C4-2B (cell line): Measurements from ENCODE around the gene PLPP3.

Experiments used
- H3K27ac ChIP-seq: fragments of 450-650 bp; 2 replicates; pipeline ENCODE4 v1.5.1; 2017
- ZFX ChIP-seq: fragments of 450-650 bp; IDR thresholded peaks from 2 replicates; pipeline ENCODE4 v1.6.1; 2017
- TF ChIP-seq, protein P1 (sequence below): fragments of 450-650 bp; conservative IDR thresholded peaks from 2 replicates; pipeline ENCODE4 v1.5.1; 2017; ENCODE audit warnings: mild to moderate bottlenecking

Gene PLPP3

DNA sequence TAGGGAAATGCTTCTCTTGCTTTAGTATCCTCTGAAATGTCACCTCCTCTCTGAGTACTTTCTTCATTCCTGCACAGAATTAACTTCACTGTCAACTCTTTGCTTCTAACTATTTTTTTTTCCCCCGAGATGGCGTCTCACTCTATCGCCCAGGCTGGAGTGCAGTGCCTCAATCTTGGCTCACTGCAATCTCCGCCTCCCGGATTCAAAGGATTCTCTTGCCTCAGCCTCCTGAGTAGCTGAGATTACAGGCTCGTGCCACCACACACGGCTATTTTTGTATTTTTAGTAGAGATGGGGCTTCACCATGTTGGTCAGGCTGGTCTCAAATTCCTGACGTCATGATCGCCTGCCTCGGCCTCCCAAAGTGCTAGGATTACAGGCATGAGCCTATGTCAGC is 1.4 kb upstream of the PLPP3 start:
- no peak overlapping the region for H3K27ac ChIP-seq
- no peak for TF ChIP-seq ZFX
- TF ChIP-seq, protein P1, sequence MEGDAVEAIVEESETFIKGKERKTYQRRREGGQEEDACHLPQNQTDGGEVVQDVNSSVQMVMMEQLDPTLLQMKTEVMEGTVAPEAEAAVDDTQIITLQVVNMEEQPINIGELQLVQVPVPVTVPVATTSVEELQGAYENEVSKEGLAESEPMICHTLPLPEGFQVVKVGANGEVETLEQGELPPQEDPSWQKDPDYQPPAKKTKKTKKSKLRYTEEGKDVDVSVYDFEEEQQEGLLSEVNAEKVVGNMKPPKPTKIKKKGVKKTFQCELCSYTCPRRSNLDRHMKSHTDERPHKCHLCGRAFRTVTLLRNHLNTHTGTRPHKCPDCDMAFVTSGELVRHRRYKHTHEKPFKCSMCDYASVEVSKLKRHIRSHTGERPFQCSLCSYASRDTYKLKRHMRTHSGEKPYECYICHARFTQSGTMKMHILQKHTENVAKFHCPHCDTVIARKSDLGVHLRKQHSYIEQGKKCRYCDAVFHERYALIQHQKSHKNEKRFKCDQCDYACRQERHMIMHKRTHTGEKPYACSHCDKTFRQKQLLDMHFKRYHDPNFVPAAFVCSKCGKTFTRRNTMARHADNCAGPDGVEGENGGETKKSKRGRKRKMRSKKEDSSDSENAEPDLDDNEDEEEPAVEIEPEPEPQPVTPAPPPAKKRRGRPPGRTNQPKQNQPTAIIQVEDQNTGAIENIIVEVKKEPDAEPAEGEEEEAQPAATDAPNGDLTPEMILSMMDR, result no peak

- peak overlapping the region; percentile 86 for H3K27ac ChIP-seq
- TF ChIP-seq, protein P1, result no peak
- TF ChIP-seq ZFX, result peak; percentile 56
These were observed 1.0 kb downstream of the PLPP3 start for GRCh38 chr1:56578138-56578962.

DNA sequence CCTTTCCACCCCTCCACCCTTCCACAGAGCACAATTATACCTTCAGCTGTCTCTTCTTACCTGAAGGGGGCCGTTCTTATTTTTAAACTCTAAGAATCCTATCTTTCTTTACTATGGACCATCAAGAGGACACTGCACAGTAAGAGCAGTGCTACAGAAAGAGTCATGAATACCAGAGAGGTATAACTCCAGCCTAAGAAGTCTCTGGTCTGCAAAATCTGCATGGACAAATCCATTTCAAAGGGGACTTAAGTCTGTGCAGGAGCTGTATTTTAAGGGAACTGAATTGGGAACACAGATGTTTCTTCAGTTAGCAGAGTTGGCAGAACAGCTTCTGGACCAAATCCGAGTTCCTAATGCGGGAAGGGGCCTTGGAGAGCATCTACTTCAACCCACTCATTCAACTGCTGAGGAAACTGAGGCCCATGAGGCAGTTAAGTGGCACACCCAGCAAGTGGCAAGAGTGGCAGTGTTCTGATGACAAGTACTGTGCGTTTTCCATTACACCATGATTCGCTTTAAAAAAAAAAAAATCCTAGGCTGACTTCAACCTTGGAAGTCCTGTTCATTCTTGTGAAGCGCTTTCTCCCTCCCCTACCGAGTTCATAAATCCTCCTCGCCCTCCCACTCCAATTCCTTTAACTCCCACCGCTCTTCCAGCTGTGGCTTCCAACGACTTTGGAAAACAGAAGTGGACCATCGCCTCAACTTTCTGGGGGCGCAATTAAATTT is 1.8 kb downstream of the PLPP3 start:
- TF ChIP-seq ZFX, result no peak
- TF ChIP-seq, protein P1, result peak; percentile 34; the same call in 1 of the 2 replicates
- peak overlapping the region; percentile 86 for H3K27ac ChIP-seq

GRCh38 chr1:56576880-56577405 is 2.4 kb downstream of the PLPP3 start:
- H3K27ac ChIP-seq, result no peak overlapping the region; the same call in 1 of the 2 replicates

DNA sequence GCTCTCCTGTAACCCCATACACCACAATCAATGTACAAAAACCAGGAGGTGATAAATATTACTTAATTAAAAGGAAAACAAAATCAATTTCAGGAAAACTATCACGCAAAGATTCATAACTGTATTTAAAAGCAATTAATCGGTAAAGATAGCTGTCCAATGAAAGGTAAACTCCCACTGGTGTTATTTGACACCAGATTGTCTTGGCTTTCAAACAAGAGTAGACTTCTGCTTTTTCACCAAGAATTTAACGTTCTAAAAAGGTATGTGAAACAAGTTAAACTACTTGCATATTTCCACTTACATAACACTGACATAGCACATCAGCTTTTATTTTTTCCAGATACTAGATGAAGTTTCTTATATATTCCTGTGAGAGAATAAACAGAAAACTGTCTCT is 3.5 kb downstream of the PLPP3 start:
- H3K27ac ChIP-seq, result no peak overlapping the region
- TF ChIP-seq ZFX, result no peak
- TF ChIP-seq, protein P1, result no peak

More at GRCh38 chr1:56576880-56577405, 2.4 kb downstream of the PLPP3 start:
- TF ChIP-seq, protein P1, result peak; percentile 50
- TF ChIP-seq ZFX, result no peak

DNA sequence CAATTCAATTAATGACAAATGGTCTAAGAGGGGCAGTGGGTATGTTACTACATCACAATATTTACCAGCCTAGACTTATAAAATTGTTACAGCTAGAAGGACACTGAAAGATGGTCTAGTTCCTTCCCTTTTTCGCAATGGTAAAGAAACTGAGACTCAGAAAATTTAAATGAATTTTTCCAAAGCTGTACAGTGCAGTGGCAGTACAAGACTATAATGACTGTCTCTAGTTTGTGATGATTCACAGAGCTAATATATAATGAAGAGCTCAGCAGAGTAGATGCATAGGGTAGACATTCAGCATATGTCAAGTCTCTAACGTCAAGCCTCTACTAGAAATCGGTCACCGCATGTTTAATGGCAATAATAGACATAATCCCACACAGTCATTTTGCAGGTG is 4.6 kb downstream of the PLPP3 start:
- H3K27ac ChIP-seq, result no peak overlapping the region
- no peak for TF ChIP-seq ZFX
- TF ChIP-seq, protein P1, result no peak

DNA sequence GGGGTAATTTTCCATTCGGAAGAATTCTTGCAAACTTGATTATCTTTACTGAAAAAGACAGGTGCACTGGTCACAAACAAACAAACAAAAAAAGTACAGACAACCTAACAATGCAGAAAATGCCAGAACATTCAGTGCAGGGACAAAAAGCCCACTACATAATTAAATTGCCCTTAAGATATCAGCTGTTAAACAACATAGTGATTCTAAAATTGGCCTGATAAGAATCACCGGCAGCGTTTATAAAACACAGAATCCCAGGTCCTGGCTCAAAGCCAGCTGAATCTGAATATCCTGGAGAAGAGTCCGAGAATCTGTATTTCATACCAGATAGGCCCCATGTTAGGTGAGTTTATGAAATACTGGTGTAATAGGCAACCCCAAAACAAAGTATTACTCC is 6.1 kb downstream of the PLPP3 start:
- H3K27ac ChIP-seq, result peak overlapping the region; percentile 25; the same call in 1 of the 2 replicates

More for the DNA sequence above, 6.1 kb downstream of the PLPP3 start:
- TF ChIP-seq ZFX, result no peak
- TF ChIP-seq, protein P1, result no peak
